ENCODE measurements around the gene PKP3.
A peak's percentile ranks its signal among the peaks of the same experiment; 100 is the strongest.

Gene PKP3

GRCh38 chr11:449889-450808 lies 56.1 kb downstream of the PKP3 start, which contains the start of gene PTDSS2:
PTDSS2 (plus strand) TSS chr11:450279; CDS start chr11:450456, 177 bp downstream.
- peak; percentile 95 for DNase-seq

DNA sequence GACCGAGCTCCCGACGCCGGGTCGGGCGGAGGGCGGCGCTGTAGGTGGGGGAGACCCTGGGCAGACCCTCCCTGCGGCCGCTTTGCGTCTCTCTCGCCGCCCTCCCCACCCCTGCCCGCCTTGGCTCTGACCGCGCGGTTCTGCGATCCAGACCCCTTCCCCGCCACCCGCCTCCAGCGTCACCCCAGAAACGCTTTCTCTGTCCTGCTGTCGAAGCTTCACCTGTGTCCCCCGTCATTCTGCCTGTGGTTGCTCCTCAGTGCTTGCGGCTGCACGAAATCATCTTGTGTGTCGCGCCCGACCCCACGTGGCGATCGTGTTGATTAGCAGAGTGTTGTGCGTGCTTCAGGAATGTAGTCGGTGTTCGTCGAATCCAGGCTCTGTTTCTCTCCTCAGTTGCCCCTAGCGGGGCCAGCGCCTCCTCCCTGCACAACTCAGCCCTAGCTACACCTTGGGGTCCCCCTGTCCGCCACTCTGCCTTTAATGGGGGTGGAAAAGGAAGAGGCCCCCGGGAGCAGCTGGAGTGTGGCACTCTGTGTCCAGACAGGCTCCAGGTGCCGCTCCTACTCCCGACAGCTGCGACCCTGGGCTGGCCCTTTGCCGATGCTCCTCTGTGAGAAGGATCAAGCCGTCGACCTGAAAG lies 56.9 kb downstream of the PKP3 start:
- peak; percentile 78 for DNase-seq

- DNase-seq = no peak
Measured at GRCh38 chr11:451738-452137, 57.7 kb downstream of the PKP3 start.

DNA sequence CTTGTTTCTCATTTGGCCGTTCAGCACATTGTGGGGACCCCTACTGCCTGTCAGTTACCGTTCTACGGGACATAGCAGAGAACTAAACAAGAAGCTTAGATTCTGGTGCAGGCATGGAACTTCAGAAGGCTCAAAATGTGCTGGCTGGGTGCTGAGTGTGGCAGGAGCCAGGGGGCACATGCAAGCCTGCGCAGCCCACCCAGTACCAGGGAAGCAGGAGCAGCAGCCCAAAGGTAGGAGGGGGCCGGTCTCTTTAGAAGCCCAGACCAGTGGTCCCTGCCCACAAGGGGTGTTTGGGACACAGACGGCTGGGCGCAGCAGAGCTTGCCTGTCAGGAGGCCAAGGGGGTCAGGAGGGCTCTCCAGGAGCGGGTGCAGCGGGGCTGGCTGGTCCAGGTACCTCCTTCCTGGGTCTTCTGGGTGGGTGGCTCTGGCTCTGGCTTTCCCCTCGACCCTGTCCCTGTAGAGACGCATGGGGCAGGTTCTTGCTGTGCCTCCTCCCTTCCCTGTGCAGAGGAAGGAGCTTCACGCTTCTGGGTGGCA lies 58.3 kb downstream of the PKP3 start:
- DNase-seq = no peak

- no peak for DNase-seq
Measured at GRCh38 chr11:452916-453527, 59.0 kb downstream of the PKP3 start.

DNA sequence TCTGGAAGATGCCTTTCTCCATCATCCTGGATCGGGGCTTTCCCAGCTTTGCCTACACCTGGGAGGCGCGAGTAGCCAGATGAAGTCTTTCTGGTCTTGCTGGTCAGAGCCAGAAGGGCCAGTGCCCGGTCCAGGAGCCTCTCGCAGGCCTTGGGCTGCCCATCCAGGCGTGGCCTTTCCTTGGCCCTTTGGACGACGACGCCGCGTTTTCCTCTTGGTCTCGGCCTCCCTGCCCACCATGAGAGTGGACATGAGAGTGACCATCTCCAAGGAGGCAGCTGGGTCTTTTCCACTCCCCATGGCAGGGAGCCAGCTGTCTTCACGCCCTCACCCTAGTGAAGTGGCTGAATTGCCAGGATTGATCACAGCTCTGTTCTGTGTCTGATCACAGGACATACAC lies 59.6 kb downstream of the PKP3 start:
- no peak for DNase-seq

DNA sequence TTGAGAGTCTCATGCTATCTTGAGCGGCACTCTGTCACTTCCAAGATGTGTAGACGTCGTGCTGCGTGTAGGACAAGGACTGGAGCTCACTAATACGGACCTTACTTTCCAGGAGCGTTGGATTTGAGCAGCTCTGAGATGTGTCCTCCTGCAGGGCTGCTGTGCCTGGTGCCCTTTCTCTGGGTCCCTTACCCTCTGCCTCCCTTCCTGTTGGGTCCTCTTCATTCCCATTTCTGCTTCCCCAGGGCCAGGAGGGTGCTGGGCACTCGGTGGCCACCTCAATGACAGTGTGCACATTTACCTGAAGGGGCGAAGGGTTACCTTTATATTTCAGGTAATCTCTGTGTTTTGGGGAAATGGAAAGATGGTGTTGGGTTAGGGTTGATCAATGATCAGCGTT lies 60.0 kb downstream of the PKP3 start:
- DNase-seq = no peak
